Activated CD4-positive, alpha-beta T cell treated with anti-CD3 and anti-CD28 coated beads, Interleukin-2, amount 50 U/mL, for 1 hour (primary cell): ENCODE measurements around the gene ARSB.
"Not testable (repeated sequence)": the region's sequence is repeated elsewhere in the genome, so short reads cannot be mapped to it uniquely, and the experiment has no call there.

Experiments used
- DNase-seq: peaks from one replicate; pipeline ENCODE4 v3.0.0-alpha.2; 2020

Gene ARSB

GRCh38 chr5:78771260-78772205 is 213.6 kb downstream of the ARSB start:
- DNase-seq, result no peak

- DNase-seq, result no peak
Measured at GRCh38 chr5:78768781-78769380, 216.2 kb downstream of the ARSB start.

GRCh38 chr5:78766412-78766762 is 218.7 kb downstream of the ARSB start:
- DNase-seq, result no peak

GRCh38 chr5:78765756-78766411 is 219.2 kb downstream of the ARSB start:
- no peak for DNase-seq

- no peak for DNase-seq
Measured at GRCh38 chr5:78765116-78765515, 220.0 kb downstream of the ARSB start.

GRCh38 chr5:78763659-78764189 is 221.4 kb downstream of the ARSB start:
- no peak for DNase-seq

- DNase-seq, result not testable (repeated sequence)
Measured at GRCh38 chr5:78762743-78763142, 222.4 kb downstream of the ARSB start.

- no peak for DNase-seq
Measured at GRCh38 chr5:78761840-78762239, 223.3 kb downstream of the ARSB start.

GRCh38 chr5:78760770-78761169 is 224.3 kb downstream of the ARSB start:
- DNase-seq, result no peak

GRCh38 chr5:78760366-78760765 is 224.7 kb downstream of the ARSB start:
- no peak for DNase-seq

- DNase-seq, result no peak
Measured at GRCh38 chr5:78758169-78758839, 226.8 kb downstream of the ARSB start.

GRCh38 chr5:78757269-78758053 is 227.6 kb downstream of the ARSB start:
- no peak for DNase-seq

GRCh38 chr5:78756858-78757257 is 228.3 kb downstream of the ARSB start:
- DNase-seq, result no peak

GRCh38 chr5:78755822-78756429 is 229.2 kb downstream of the ARSB start:
- no peak for DNase-seq

- no peak for DNase-seq
Measured at GRCh38 chr5:78754655-78755054, 230.5 kb downstream of the ARSB start.

- no peak for DNase-seq
Measured at GRCh38 chr5:78753093-78753531, 232.0 kb downstream of the ARSB start.

- no peak for DNase-seq
Measured at GRCh38 chr5:78751872-78752271, 233.2 kb downstream of the ARSB start.

GRCh38 chr5:78750281-78750680 is 234.8 kb downstream of the ARSB start:
- DNase-seq, result no peak

GRCh38 chr5:78747705-78748359 is 237.3 kb downstream of the ARSB start:
- DNase-seq, result no peak

GRCh38 chr5:78747055-78747454 is 238.1 kb downstream of the ARSB start:
- no peak for DNase-seq
